Fibroblast of skin of right quadriceps (primary cell): ENCODE results near the gene KLF9.

ENCODE experiments used
- DNase-seq: peaks from one replicate; pipeline ENCODE4 v3.0.0-alpha.2; 2013

Gene KLF9

GRCh38 chr9:70352356-70352755 is 62.1 kb downstream of the KLF9 start:
- peak; percentile 38 for DNase-seq

DNA sequence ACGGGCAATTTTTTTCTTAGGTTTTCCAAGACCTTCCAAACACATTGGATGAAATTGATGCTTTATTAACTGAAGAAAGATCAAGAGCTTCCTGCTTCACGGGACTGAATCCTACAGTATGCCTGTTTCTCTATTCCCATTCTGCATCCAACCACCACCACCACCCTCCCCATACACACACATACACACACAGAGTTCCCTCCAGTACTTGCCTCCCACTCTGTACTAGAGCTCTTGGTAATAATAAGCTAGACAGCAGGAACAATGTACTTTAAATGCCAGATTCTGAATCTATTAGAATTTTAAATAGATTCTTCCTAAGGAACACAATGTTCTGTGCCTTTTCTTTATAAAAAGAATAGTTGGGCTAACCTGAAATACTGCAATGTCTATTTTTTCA is 67.4 kb downstream of the KLF9 start:
- DNase-seq = no peak

DNA sequence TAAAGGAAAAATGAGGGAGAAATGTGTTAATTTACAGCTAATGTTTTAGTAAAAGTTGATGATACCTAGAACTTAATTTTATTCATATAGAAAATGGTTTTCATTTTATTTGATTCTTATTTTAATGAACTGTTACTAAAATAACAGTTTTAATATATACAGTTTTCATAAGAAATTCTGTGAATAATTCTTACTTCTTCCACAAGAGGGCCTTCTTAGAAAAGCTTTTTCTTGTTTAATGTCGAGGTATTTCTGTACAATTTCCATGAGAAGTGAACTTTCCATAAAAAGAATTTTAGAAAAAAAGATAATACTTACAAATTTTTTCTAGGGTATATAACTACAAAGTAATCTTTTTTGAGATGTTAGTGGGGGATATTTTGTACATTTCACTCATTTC is 73.9 kb downstream of the KLF9 start:
- DNase-seq = peak; percentile 26
